ENCODE measurements around the gene SYNE1. TPM values are rescaled to one million over a fixed set of nuclear protein-coding genes. Genes with fewer than 3 reads are reported as not detected.
"Not testable (repeated sequence)": the region's sequence is repeated elsewhere in the genome, so short reads cannot be mapped to it uniquely, and the experiment has no call there.

Gene SYNE1
- total RNA-seq, 1 donor from 2014 or later, result 12.7 TPM

GRCh38 chr6:152330961-152331360, 306.2 kb downstream of the SYNE1 start:
- no peak for DNase-seq (ENCODE audit: low spot score)
- Mint-ChIP-seq H3K27me3 (ENCODE audit: unreplicated experiment) (peaks cover 1% of the 10 kb centered on the region), H3K9me3 (ENCODE audit: unreplicated experiment) (no peaks in the 10 kb centered on the region), H3K36me3 (ENCODE audit: low read depth, unreplicated experiment) (no peaks in the 10 kb centered on the region), H3K27ac (ENCODE audit: unreplicated experiment) (no peak overlapping the region), H3K4me1 (ENCODE audit: unreplicated experiment) (no peaks in the 10 kb centered on the region), H3K4me3 (ENCODE audit: unreplicated experiment) (no peak overlapping the region)
- no peak for TF ChIP-seq CTCF (IDR thresholded peaks at IDR 0.05; ENCODE audit: unreplicated experiment)

GRCh38 chr6:152329638-152330448, 307.3 kb downstream of the SYNE1 start:
- DNase-seq (ENCODE audit: low spot score), result no peak
- no peaks in the 10 kb centered on the region for H3K4me1 Mint-ChIP-seq (ENCODE audit: unreplicated experiment)
- no peak for TF ChIP-seq CTCF (IDR thresholded peaks at IDR 0.05; ENCODE audit: unreplicated experiment)
- H3K27me3 Mint-ChIP-seq (ENCODE audit: unreplicated experiment), result peaks cover 1% of the 10 kb centered on the region
- H3K9me3 Mint-ChIP-seq (ENCODE audit: unreplicated experiment), result no peaks in the 10 kb centered on the region
- H3K36me3 Mint-ChIP-seq (ENCODE audit: low read depth, unreplicated experiment), result no peaks in the 10 kb centered on the region
- no peak overlapping the region for H3K27ac Mint-ChIP-seq (ENCODE audit: unreplicated experiment)
- H3K4me3 Mint-ChIP-seq (ENCODE audit: unreplicated experiment), result no peak overlapping the region

- H3K9me3 Mint-ChIP-seq (ENCODE audit: unreplicated experiment); H3K27me3 Mint-ChIP-seq (ENCODE audit: unreplicated experiment); H3K4me1 Mint-ChIP-seq (ENCODE audit: unreplicated experiment); H3K4me3 Mint-ChIP-seq (ENCODE audit: unreplicated experiment); DNase-seq (ENCODE audit: low spot score); H3K36me3 Mint-ChIP-seq (ENCODE audit: low read depth, unreplicated experiment); H3K27ac Mint-ChIP-seq (ENCODE audit: unreplicated experiment): not testable (repeated sequence)
Observed at GRCh38 chr6:152328200-152328599, 309.0 kb downstream of the SYNE1 start.

GRCh38 chr6:152323376-152323775, 313.8 kb downstream of the SYNE1 start:
- Mint-ChIP-seq H3K36me3 (ENCODE audit: low read depth, unreplicated experiment) (no peaks in the 10 kb centered on the region), H3K4me3 (ENCODE audit: unreplicated experiment) (no peak overlapping the region), H3K27me3 (ENCODE audit: unreplicated experiment) (no peaks in the 10 kb centered on the region), H3K9me3 (ENCODE audit: unreplicated experiment) (no peaks in the 10 kb centered on the region), H3K27ac (ENCODE audit: unreplicated experiment) (no peak overlapping the region), H3K4me1 (ENCODE audit: unreplicated experiment) (no peaks in the 10 kb centered on the region)
- no peak for TF ChIP-seq CTCF (IDR thresholded peaks at IDR 0.05; ENCODE audit: unreplicated experiment)
- no peak for DNase-seq (ENCODE audit: low spot score)

- Mint-ChIP-seq H3K27ac (ENCODE audit: unreplicated experiment) (no peak overlapping the region), H3K9me3 (ENCODE audit: unreplicated experiment) (no peaks in the 10 kb centered on the region), H3K27me3 (ENCODE audit: unreplicated experiment) (no peaks in the 10 kb centered on the region), H3K4me1 (ENCODE audit: unreplicated experiment) (peaks cover 6% of the 10 kb centered on the region), H3K36me3 (ENCODE audit: low read depth, unreplicated experiment) (no peaks in the 10 kb centered on the region), H3K4me3 (ENCODE audit: unreplicated experiment) (no peak overlapping the region)
- no peak for DNase-seq (ENCODE audit: low spot score)
- TF ChIP-seq CTCF (IDR thresholded peaks at IDR 0.05; ENCODE audit: unreplicated experiment), result no peak
Observed at GRCh38 chr6:152318278-152318677, 318.9 kb downstream of the SYNE1 start.

Measured in endothelial cell (in vitro differentiated cells).